ENCODE measurements around the gene DCC.
A peak's percentile ranks its signal among the peaks of the same experiment; 100 is the strongest.

The DCC gene

GRCh38 chr18:53093636-53094035 is 753.6 kb downstream of the DCC start:
- no peak for DNase-seq (ENCODE audit: low spot score)

DNA sequence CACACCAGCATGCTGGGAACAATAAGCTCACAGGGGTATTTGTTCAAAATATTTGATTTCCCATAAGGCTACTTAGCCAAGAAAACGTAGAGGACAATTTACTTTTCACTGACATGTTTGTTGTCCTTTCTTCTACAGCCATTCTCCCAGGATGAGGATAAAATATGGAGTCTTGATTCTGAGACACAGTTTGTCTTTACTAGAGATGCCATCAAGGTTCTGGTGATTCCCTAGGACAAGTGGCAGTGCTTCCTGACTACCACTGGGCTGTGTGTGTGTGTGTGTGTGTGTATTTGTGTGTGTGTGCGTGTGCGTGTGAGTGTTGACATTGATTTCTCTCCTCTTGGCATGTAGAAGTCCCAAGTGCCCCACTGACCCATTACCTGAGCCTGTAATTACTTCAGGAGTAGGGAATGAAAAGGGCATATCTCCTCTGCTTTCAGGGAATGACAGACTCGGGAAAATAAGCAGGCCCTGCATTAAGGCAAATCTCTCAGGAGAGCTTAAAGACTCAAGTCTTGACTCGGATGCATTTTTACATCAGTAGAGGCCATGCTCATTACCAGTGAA is 761.6 kb downstream of the DCC start:
- DNase-seq (ENCODE audit: low spot score) = no peak

DNA sequence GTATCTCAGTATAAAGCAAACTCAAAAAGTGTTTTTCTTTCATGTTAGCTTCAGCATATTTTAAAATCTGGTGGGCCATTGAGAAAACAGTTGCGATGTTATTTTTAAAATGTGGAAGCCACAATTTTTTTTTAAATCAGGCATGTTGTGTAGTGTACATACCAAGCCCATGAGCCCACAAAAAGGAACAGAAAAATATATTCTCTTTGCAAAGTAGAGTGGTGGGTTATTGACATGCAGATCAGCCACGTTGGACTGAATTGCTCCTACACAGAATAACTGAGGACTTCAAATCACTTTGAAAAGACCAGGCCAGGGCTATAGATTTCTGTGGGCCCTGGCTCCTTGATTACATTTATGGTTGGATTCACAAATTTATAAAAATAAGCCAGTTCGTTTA is 774.4 kb downstream of the DCC start:
- DNase-seq (ENCODE audit: low spot score) = no peak

- peak; percentile 19 for DNase-seq (ENCODE audit: low spot score)
Measured at GRCh38 chr18:53115876-53116585, 776.0 kb downstream of the DCC start.

GRCh38 chr18:53117851-53118250 is 777.9 kb downstream of the DCC start:
- no peak for DNase-seq (ENCODE audit: low spot score)

GRCh38 chr18:53126210-53126609 is 786.2 kb downstream of the DCC start:
- DNase-seq (ENCODE audit: low spot score) = no peak

DNA sequence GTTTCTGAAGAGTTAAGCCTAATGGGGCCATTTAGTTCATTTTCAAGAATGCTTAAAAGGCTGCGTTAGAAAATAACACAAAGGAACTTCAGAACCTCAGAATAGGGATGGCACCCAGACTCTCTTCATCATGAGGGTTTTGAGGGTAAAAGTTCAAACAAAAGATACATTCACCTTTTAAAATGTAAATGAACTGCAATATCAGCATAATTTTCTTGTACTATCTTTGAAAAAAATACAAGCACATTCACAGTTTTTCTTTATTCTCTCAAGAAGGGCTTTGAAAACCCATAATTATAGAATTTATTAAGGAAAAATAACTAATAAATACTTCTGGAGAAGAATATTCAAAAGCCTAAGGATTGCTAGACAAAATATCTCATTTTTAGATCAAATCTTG is 791.0 kb downstream of the DCC start:
- DNase-seq (ENCODE audit: low spot score) = no peak

GRCh38 chr18:53134711-53135110 is 794.7 kb downstream of the DCC start:
- no peak for DNase-seq (ENCODE audit: low spot score)

DNA sequence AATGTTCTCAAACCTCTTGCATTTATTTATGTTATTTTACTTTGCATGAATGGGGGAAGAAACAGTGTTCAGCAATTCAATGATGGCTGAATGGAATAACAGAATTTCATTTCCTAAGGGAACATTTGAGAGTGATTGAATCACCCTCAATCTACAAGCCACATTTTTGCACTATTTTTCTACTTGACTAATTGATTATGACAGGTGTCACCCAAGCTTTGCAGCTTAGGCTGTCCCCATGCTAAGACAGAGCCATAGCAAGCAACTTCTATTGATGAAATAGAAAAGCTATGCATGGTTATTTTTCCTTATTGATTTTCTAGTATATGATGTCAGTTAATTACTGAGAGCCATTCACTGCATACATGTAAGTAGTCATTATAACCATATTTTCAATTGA is 795.7 kb downstream of the DCC start:
- DNase-seq (ENCODE audit: low spot score) = no peak

DNA sequence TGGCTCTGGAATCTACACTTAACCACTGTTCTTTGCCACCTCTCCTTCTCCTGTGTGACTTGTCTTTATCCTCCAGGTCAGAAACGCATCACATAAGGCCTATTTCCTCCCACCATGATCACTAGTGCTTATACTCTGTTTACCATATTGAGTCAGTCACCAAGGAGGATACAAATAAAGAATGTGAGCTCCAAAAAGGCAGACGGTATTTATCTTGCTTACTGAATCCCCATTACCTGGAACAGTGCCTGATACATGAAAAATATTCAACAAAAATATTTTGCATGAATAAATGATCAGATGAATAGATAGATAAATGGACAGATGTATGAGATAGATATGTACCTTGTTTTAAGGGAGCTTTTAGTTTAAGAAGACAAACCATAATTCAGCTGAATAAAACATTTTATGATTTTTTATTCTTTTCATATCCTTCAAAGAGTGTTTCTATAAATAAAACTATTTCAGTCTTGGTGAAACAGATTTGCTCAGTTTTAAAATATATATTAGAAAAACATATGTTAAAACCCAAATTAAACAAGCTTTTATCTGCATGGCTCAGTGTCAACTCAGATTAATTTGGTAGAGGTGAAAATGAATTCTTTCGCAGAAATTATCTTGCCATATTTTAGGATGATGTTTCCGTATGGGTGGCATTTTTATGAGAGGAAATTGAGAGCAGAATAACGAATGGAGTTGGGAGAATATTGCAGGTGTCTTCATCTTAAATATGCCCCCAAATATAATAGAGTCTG is 799.9 kb downstream of the DCC start:
- no peak for DNase-seq (ENCODE audit: low spot score)

GRCh38 chr18:53142005-53142404 is 802.0 kb downstream of the DCC start:
- DNase-seq (ENCODE audit: low spot score) = no peak

GRCh38 chr18:53147472-53147871 is 807.5 kb downstream of the DCC start:
- no peak for DNase-seq (ENCODE audit: low spot score)

- no peak for DNase-seq (ENCODE audit: low spot score)
Measured at GRCh38 chr18:53148123-53148522, 808.1 kb downstream of the DCC start.

GRCh38 chr18:53152476-53152875 is 812.5 kb downstream of the DCC start:
- DNase-seq (ENCODE audit: low spot score) = no peak

DNA sequence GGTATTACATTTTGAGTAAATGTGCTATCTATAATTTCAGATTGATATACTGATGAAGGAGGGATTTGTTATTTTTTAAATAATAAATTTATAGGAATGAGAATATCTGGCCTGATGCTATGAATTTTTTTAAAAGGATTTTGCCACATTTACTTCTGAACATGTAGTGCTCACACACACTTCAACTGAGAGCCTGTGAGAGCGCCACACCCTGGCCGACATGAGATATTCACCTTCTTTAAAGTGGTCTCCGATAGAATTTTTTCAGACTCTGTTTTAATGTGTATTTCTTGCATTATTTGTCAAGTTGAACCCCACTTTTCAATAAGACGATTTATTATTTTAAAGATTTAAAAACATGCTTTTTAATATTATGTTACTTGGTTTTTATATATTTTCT is 813.3 kb downstream of the DCC start:
- DNase-seq (ENCODE audit: low spot score) = peak; percentile 23

DNA sequence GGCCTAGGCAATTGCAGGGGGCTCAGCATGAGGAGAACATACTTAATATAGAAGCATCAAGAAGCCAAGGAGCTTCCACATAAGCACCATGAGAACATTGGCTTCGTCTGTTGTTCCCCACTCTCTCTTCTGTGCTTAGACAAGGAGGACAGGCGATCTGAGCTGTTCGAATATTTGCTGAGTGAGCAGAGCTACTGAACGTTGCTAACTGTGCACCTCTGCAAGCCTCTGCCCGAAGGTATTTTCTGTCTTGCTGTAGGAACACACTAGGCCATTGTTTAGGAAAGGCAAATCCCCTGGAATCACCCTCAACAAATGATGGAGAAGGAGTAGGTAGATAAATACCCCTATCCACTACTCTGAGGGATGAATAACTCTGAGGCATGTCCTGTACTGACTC is 813.8 kb downstream of the DCC start:
- DNase-seq (ENCODE audit: low spot score) = no peak

DNA sequence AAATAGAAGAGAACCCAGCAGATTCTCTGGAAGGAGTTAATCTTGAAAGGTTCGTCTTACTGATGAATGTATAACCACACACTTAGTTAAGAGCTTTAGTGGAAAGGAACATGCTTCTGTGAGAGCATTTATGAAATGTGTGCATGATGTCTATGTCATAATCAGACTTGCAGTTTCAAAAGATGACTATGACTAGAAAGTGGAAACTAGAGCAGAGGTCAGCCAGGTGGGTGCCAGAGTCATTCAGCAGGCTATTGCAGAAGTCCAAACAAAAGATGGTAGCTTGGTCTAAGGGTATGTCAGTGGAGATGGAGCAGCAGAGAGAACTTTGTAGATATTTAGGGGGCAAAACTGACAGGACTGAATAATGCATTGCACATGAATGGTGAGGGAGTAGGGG is 825.8 kb downstream of the DCC start:
- no peak for DNase-seq (ENCODE audit: low spot score)

GRCh38 chr18:53169346-53169745 is 829.3 kb downstream of the DCC start:
- DNase-seq (ENCODE audit: low spot score) = no peak

GRCh38 chr18:53191634-53192033 is 851.6 kb downstream of the DCC start:
- DNase-seq (ENCODE audit: low spot score) = no peak

DNA sequence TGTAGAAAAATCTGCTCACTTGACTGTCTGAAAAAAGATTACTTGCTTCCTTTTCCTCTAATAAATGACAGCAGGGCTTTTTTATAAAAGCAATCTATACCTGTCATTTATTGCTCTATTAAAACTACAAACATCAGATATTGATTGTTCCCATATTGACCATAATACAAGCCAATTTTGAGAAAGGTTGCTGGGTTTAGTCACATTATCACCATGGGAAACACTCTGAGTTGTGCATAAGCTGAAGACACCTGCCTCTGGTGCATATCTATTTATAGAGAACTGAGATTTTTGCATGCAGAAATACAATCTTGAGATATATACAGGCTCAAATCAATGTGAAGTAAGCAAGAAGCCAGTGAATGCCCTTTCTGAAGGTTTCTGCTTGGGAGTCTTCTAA is 853.9 kb downstream of the DCC start:
- DNase-seq (ENCODE audit: low spot score) = no peak

- DNase-seq (ENCODE audit: low spot score) = peak; percentile 28
Measured at GRCh38 chr18:53219853-53220252, 879.9 kb downstream of the DCC start.

DNA sequence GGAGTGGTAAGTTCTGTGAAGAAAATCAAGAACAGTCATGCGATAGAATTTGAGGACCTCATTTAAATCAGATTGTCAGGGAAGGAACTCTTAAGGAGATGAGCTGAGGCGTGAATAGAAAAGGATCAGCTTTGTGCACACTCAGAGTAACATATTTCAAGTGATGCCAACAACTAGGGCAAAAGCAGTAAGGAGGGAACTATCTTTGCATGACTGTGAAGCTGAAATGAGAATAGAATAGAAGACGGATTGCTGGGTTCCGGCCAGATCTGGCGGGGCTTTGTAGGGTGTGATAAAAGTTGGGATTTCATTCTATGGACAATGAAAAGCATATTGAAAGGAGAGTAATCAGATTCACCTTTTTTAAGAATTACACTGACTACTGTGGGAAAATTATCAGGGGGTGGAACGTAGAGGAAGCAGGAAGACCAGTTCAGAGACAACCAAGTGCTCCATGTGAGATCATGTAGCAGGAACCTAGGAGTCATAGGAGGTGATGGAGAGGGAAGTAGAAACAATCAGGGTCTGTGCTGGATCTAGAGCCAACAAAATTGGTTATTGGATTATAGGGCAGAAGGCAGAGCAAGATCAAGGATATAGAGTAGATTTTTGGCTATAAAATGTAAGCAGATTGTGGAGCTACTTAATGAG is 884.3 kb downstream of the DCC start:
- DNase-seq (ENCODE audit: low spot score) = no peak
